GM21737 (cell line): ENCODE results near the gene NFE2L2.
"Not testable (repeated sequence)": the region's sequence is repeated elsewhere in the genome, so short reads cannot be mapped to it uniquely, and the experiment has no call there.

Experiments
- ATAC-seq: cut with Tn5 transposase; IDR thresholded peaks from one replicate; pipeline ENCODE4 v1.9.1; 2021; ENCODE audit warnings: mild to moderate bottlenecking, moderate library complexity; ENCODE audit not compliant: unreplicated experiment

NFE2L2 gene

DNA sequence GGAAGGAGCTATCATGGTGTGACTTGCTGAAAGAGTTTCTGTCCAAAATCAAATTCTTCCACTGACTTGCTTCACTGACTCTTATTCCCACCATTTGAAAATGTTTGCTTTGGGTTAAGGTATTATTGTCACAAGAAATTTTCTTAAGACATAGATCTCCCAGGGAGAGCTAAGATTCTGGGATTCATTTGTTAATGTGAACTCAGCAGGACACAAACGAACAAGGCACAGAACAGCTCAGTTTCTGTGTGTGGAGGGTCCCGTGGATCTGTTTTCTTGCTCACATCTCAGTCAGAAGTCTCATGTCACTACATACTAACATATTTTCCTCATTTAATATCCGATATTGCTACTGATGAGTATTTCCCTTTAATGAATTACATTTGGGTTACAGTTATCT, 60.1 kb downstream of the NFE2L2 start:
- ATAC-seq, result no peak

DNA sequence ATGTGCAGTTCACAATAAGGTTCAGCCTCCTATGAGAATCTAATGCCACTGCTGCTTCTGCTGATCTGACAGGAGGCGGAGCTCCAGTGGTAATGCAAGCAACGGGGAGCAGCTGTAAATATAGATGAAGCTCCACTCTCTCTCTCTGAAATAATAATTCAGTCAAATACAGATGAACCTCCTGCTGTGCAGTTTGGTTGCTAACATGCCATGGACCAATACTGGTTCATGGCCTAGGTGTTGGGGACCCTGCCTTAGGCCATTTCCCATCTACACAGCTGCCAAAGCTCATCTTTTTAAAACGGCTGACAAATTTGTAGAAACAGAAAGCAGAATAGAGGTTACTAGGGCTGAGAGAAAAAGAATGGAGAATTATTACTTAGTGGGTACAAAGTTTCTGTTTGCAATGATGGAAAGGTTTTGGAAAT, 62.6 kb downstream of the NFE2L2 start:
- ATAC-seq, result no peak

DNA sequence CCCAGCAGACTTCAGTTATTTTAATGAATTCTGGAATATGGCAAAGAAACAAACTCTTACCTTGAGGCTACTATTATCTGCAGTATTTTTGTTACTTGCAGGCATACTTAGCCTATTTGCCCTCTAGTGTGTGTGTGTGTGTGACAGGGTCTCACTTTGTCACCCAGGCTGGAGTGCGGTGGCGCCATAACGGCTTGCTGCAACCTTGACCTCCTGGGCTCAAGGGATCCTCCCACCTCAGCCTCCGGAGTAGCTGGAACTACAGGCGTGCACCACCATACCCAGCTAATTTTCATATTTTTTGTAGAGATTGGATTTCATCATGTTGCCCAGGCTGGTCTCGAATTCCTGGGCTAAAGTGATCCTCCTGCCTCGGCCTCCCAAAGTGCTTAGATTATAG, 64.1 kb downstream of the NFE2L2 start:
- not testable (repeated sequence) for ATAC-seq

DNA sequence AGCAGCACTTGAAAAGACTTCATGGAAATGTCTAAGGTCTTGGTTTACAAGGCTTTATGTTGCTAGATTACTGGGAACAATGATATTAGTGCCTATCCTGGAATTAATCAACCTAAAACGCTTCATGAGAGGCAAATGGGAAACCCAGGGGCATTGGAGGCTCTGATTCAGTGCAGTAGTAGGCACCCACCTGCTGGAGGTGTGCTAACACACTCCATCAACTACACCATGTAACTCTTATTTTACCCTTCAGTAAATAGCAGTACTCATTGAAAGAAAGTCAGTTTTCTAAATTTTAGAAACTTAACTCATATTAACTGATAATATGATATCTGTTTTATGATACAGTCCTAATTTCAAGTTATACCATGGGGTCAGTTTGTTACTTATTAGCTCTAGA, 69.3 kb downstream of the NFE2L2 start:
- ATAC-seq, result no peak

DNA sequence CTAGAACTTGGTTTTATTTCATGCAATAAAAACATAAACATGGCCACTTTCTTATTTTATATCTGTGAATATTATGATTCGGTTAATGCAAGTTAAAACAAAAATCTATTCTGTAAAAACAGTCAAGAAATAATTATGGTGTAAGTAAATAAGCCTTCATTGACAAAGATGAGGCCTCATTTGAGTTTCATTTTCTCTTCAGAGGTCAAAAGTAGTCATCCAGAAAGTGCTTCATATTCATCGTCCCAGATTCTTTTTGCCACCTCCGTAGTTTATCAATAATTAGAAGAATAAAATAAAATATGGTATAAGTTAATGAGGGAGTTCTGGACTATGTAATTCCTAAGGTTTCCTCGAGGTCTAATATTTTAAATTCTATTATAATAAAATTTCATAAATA, 71.3 kb downstream of the NFE2L2 start:
- ATAC-seq, result no peak

DNA sequence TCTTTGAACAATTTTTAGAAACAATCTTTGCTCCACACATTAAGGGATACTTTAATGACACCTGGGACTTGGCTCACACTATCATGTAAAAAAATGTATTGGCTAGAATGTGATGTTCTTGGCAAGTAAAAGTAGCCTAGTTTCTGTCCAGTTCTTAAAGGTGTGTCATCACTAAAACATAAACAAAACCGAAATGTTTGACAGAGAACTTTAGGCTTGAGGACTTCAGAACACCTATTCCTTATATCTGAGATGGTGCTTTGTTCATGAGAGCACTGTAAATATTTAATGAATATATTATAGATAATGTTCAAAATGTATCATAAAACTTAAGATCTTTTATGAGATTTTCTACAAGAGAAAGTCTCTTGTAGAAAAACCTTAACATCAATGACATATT, 71.7 kb downstream of the NFE2L2 start:
- no peak for ATAC-seq

DNA sequence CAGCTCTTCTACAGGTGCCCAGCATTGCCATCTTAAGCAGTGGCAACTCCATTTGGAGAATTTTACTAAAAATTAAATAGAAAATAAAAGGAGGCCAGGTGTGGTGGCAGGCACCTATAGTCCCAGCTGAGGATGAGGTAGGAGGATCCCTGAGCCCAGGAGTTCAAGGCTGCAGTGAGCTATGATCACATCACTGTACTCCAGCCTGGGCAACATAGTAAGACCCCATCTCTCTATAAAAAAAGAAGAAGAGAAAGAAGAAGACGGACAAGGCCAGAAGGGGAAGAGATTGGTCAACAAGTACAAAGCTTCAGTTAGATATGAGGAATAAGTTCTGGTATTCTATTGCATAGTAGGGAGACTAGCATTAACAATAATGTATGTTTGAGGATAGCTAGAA, 73.6 kb downstream of the NFE2L2 start:
- no peak for ATAC-seq

DNA sequence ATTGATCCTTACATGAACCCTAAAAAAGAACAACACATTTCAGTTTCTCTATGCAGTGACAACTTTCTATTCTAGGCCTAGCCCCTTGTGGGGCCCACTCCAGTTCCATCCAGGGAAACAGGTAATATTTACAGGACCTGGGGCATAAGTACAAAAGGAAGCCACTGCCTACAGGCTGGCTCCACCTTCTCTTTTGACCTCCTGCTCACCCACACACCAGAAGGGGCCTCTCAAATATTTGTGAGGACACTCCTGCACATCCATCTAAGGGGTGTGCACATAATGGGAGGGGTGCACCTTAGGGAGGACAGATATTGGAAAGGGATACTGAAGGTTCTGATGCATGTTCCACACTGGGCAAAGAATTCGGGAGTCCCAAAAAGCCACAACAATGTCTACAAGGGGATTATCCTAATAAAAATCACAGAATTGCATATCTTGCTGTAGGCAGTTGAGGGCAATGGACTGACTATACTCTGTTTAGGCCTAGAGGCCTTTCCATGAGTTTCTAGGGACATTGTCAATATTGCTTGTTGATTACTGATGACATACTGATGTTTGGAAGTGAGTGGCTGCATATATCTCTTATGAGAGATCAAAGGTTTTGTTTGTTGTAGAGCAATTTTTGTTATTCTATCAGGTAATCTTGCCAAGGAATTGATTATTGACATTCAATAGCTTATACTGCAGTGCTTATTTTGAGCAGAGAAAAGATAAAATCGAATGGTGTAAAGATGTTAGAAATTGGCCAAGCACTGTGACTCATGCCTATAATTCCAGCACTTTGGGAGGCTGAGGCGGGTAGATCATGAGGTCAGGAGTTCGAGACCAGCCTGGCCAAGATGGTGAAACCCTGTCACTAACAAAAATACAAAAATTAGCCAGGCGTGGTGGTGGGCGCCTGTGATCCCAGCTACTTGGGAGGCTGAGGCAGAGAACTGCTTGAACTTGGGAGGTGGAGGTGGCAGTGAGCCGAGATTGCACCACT, 75.8 kb downstream of the NFE2L2 start:
- ATAC-seq, result no peak

DNA sequence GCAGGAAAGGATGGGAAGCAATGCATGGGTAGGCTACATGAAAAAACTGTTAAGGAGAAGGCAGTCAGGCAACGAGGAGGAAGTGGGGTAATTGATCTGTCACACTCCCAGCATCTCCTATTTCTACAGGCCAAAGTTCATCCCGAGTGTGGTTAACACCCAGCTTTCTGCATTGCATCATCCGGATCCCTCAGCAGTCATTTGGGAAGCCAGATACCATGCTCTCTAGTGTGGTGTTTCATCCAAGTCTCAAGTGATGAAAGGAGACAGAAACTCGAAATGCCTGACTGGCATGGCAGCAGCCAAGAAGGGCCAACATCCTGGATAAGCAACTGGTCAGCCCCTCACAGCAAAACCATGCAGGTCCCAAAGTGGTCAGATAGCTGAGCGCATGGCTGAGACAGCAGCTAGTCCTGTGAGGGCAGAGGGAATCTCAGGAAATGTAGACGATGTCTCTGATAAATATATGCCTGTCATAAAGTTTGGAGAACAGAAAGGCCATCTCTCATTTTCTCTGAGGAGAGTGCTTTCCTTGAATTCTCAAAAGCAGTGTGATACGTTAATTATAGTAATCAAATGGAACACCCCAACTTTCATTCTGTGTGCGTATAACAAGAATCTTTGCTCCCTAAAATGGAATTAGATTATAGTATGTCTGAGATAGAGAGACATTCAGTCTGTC, 76.8 kb downstream of the NFE2L2 start:
- ATAC-seq, result no peak

DNA sequence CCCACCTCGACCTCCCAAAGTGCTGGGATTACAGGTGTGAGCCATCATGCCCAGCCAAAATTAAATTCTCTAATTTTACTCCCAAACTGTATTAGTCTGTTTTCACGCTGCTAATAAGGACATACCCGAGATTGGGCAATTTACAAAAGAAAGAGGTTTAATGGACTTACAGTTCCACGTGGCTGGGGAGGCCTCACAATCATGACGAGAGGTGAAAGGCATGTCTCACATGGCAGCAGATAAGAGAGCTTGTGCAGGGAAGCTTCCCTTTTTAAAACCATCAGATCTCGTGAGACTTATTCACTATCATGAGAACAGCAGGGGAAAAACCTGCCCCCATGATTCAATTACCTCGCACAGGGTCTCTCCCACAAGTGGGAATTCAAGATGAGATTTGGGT, 78.5 kb downstream of the NFE2L2 start:
- ATAC-seq, result not testable (repeated sequence)

DNA sequence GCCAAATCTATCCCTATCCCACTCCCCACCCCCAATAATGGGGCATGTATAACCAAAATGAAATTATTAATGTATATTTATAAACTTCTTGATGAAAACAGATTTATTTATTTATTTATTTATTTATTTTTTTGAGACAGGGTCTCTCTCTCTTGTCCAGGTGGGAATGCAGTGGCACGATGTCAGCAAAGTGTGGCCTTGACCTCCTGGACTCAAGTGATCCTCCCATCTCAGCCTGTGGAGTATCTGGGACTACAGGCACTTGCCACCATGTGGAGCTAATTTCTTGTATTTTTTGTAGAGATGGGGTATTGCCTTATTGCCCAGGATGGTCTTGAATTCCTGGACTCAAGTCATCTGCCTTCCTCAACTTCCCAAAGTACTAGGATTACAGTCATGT, 79.9 kb downstream of the NFE2L2 start:
- ATAC-seq, result no peak

DNA sequence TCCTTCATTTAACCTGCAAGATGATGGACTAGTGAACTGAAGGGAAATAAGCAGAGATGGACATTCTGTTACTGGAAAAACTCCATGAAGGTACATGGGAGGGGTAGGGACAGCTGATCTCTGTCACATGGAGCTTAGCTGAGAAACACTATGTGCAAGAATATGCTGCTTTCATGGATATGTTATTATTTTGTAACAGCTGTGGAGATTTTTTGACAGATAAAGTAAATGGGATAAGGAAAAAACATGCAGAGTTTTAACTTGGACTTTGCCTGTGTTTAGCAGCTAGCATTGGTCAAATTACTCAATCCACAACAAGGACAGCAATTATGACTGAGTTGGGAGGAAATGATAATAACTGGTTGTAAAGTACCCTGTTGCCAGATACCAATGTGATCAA, 80.7 kb downstream of the NFE2L2 start:
- no peak for ATAC-seq
